Sigmoid colon (tissue), 4 donors: ENCODE results near the gene LPGAT1.

ENCODE experiments used
- EP300 ChIP-seq, 4 donors: sonication (generic); formaldehyde crosslinking; IDR thresholded peaks; one replicate each; pipeline ENCODE4 v1.6.1; 2017; ENCODE audit warnings: antibody characterized with exemption in 4 of 4
- POLR2A ChIP-seq, 2 donors: fragments of 450-650 bp; IDR thresholded peaks; one replicate each; pipeline ENCODE4 v1.6.1; 2016; ENCODE audit warnings: antibody characterized with exemption in 2 of 2, mild to moderate bottlenecking in 2 of 2, moderate library complexity in 2 of 2
- POLR2AphosphoS5 ChIP-seq, 4 donors: sonication (generic); formaldehyde crosslinking; IDR thresholded peaks; one replicate each; pipeline ENCODE4 v1.6.1; 2017; ENCODE audit warnings: antibody characterized with exemption in 4 of 4
- TF ChIP-seq, protein P1 (sequence below), 4 experiments: fragments of 450-650 bp in 3 of 4; fragments of 200-600 bp in 1 of 4; IDR thresholded peaks; one replicate each; pipeline ENCODE4 v1.5.1; 2016 to 2019; ENCODE audit warnings: antibody characterized with exemption in 4 of 4, mild to moderate bottlenecking in 3 of 4, moderate library complexity in 2 of 4

DNA sequence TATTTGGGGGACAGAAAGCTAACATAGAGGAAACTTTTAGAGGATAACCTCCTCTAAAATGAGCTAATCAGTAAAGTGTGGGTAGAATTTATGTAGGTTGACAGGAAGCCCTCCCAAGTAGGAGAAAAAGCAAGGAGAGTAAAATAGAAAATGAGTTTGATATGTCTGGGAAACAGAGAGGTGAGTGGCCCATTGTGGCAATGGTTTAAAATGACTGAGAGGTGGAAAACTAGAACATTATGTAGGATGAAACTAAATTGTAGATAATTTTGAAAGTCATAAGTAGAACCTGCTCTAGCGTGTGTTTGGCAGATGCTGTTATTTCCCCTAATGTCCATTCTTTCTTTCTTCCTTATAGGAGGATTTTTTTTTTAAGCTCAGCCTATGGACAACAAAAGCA, 8.5 kb upstream of the LPGAT1 start:
- TF ChIP-seq, protein P1, sequence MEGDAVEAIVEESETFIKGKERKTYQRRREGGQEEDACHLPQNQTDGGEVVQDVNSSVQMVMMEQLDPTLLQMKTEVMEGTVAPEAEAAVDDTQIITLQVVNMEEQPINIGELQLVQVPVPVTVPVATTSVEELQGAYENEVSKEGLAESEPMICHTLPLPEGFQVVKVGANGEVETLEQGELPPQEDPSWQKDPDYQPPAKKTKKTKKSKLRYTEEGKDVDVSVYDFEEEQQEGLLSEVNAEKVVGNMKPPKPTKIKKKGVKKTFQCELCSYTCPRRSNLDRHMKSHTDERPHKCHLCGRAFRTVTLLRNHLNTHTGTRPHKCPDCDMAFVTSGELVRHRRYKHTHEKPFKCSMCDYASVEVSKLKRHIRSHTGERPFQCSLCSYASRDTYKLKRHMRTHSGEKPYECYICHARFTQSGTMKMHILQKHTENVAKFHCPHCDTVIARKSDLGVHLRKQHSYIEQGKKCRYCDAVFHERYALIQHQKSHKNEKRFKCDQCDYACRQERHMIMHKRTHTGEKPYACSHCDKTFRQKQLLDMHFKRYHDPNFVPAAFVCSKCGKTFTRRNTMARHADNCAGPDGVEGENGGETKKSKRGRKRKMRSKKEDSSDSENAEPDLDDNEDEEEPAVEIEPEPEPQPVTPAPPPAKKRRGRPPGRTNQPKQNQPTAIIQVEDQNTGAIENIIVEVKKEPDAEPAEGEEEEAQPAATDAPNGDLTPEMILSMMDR (IDR thresholded peaks at IDR 0.05) = no peak
- TF ChIP-seq EP300 (IDR thresholded peaks at IDR 0.05) (no peak), POLR2A (IDR thresholded peaks at IDR 0.05) (no peak), POLR2AphosphoS5 (IDR thresholded peaks at IDR 0.05) (no peak)
